ENCODE data around the gene PIK3C3. TPM values are rescaled to one million over a fixed set of nuclear protein-coding genes. Genes with fewer than 3 reads are reported as not detected.

PIK3C3 gene
- 30.3 and 32.5 TPM in 2 replicates for total RNA-seq (2014; rRNA removed)
- polyA plus RNA-seq (2012), result 18.0 TPM

- peak; percentile 95 for DNase-seq (ENCODE audit: low read depth)
These were observed at the start of gene PIK3C3 for GRCh38 chr18:41954827-41955613. Gene PIK3C3 (plus strand): TSS chr18:41955234. CDS start chr18:41955292, 58 bp downstream.

- peak; percentile 0 for DNase-seq (ENCODE audit: low read depth)
These were observed 49.1 kb upstream of the PIK3C3 start for GRCh38 chr18:41905786-41906527.

- peak; percentile 46 for DNase-seq (ENCODE audit: low read depth)
These were observed 48.4 kb upstream of the PIK3C3 start for GRCh38 chr18:41906528-41907146.

GRCh38 chr18:41917181-41917580 is 37.9 kb upstream of the PIK3C3 start:
- no peak for DNase-seq (ENCODE audit: low read depth)

GRCh38 chr18:41921770-41922169 is 33.3 kb upstream of the PIK3C3 start:
- no peak for DNase-seq (ENCODE audit: low read depth)

- DNase-seq (ENCODE audit: low read depth), result no peak
These were observed 32.9 kb upstream of the PIK3C3 start for GRCh38 chr18:41922176-41922575.

- no peak for DNase-seq (ENCODE audit: low read depth)
These were observed 32.2 kb upstream of the PIK3C3 start for GRCh38 chr18:41922841-41923240.

GRCh38 chr18:41923446-41923845 is 31.6 kb upstream of the PIK3C3 start:
- DNase-seq (ENCODE audit: low read depth), result no peak

- no peak for DNase-seq (ENCODE audit: low read depth)
These were observed 26.5 kb upstream of the PIK3C3 start for GRCh38 chr18:41928581-41928980.

- no peak for DNase-seq (ENCODE audit: low read depth)
These were observed 22.1 kb upstream of the PIK3C3 start for GRCh38 chr18:41932899-41933298.

- DNase-seq (ENCODE audit: low read depth), result no peak
These were observed 21.3 kb upstream of the PIK3C3 start for GRCh38 chr18:41933778-41934177.

GRCh38 chr18:41936471-41937134 is 18.4 kb upstream of the PIK3C3 start:
- DNase-seq (ENCODE audit: low read depth), result no peak

GRCh38 chr18:41938445-41938844 is 16.6 kb upstream of the PIK3C3 start:
- peak; percentile 84 for DNase-seq (ENCODE audit: low read depth)

GRCh38 chr18:41939326-41939725 is 15.7 kb upstream of the PIK3C3 start:
- DNase-seq (ENCODE audit: low read depth), result no peak

GRCh38 chr18:41940506-41941215 is 14.4 kb upstream of the PIK3C3 start:
- DNase-seq (ENCODE audit: low read depth), result peak; percentile 80

GRCh38 chr18:41942254-41942653 is 12.8 kb upstream of the PIK3C3 start:
- DNase-seq (ENCODE audit: low read depth), result no peak

GRCh38 chr18:41948544-41949110 is 6.4 kb upstream of the PIK3C3 start:
- no peak for DNase-seq (ENCODE audit: low read depth)

GRCh38 chr18:41949206-41949920 is 5.7 kb upstream of the PIK3C3 start:
- DNase-seq (ENCODE audit: low read depth), result no peak

- peak; percentile 11 for DNase-seq (ENCODE audit: low read depth)
These were observed 654 bp downstream of the PIK3C3 start for GRCh38 chr18:41955688-41956087.

- no peak for DNase-seq (ENCODE audit: low read depth)
These were observed 4.0 kb downstream of the PIK3C3 start for GRCh38 chr18:41959045-41959444.

All from LHCN-M2 (cell line).